K562 (cell line): ENCODE results near the gene SH3D19. TPM values are rescaled to one million over a fixed set of nuclear protein-coding genes. Genes with fewer than 3 reads are reported as not detected.
"Not testable (repeated sequence)": the region's sequence is repeated elsewhere in the genome, so short reads cannot be mapped to it uniquely, and the experiment has no call there.

Source experiments
- ATAC-seq: fragments of 200-7000 bp; cut with Tn5 transposase; 3 replicates; pipeline ENCODE4 v1.9.1; 2020; ENCODE audit warnings: moderate library complexity
- BruUV-seq: library from RNA; stranded (reverse); fragments of 400-500 nt; replicated peaks from 2 replicates; lab custom pipeline; 2021; lab: Mats Ljungman, UMichigan
- CTCF ChIA-PET: fragments of 300-600 bp; formaldehyde crosslinking; extraction: SDS; loops from one replicate; lab custom pipeline; 2021; ENCODE audit warnings: low intra/inter-chr PET ratio; lab: Yijun Ruan, JAX
- POLR2A ChIA-PET: fragments of 300-600, 350-650 bp; sonication (Branson Sonifier 250); formaldehyde crosslinking; extraction: SDS; loops from one replicate; lab custom pipeline; 2021; ENCODE audit warnings: antibody characterized with exemption, inconsistent platforms; lab: Yijun Ruan, JAX
- DNase-seq, 4 experiments: peaks; one replicate each; pipeline versions ENCODE4 v3.0.0 to v3.0.0-alpha.2; 2011 to 2018; ENCODE audit warnings: low spot score in 3 of 4, mixed read lengths in 3 of 4; ENCODE audit errors: extremely low read depth in 1 of 4
- FAIRE-seq: peaks from 2 replicates; lab custom pipeline; 2011; peaks lifted over from hg19 to GRCh38; lab: Jason Lieb, UNC
- H2AFZ ChIP-seq: 2 replicates; pipeline ENCODE4 v1.6.0; 2011; ENCODE audit warnings: low read depth, low read length, control low read depth, inconsistent platforms
- H3K27ac ChIP-seq: fragments of 200-600 bp; 3 replicates; pipeline ENCODE4 v1.8.0; 2011; ENCODE audit warnings: low read depth, mild to moderate bottlenecking, control low read depth, inconsistent platforms, low read length, moderate library complexity, mixed read lengths; ENCODE audit errors: extremely low read depth
- H3K27me3 ChIP-seq, 2 experiments: fragments of 300-600 bp in 1 of 2; 2 replicates in 1 of 2; 3 replicates in 1 of 2; pipeline versions ENCODE4 v1.6.0 to v1.8.0; 2011; ENCODE audit warnings: inconsistent platforms in 2 of 2, low read length in 2 of 2, mild to moderate bottlenecking in 1 of 2, mixed read lengths in 1 of 2, moderate library complexity in 1 of 2; ENCODE audit not compliant: control insufficient read depth in 2 of 2, insufficient read depth in 2 of 2
- H3K36me3 ChIP-seq: fragments of 300-600 bp; 3 replicates; pipeline ENCODE4 v1.8.0; 2011; ENCODE audit warnings: mild to moderate bottlenecking, low read length, inconsistent platforms; ENCODE audit not compliant: control insufficient read depth, insufficient read depth
- H3K4me1 ChIP-seq, 2 experiments: fragments of 200-600 bp in 1 of 2; replicated peaks in 1 of 2; 2 replicates in 1 of 2; 3 replicates in 1 of 2; pipeline versions ENCODE4 v1.5.1 to v1.8.0; 2011; ENCODE audit warnings: inconsistent platforms in 2 of 2, low read length in 2 of 2, mild to moderate bottlenecking in 1 of 2, mixed read lengths in 1 of 2, moderate library complexity in 1 of 2; ENCODE audit not compliant: control insufficient read depth in 2 of 2, insufficient read depth in 2 of 2
- H3K4me2 ChIP-seq: 2 replicates; pipeline ENCODE4 v1.6.1; 2011; ENCODE audit warnings: low read length, control low read depth, inconsistent platforms, mixed read lengths; ENCODE audit not compliant: insufficient read depth
- H3K4me3 ChIP-seq: fragments of 200-600 bp; sonication (generic), shearing (Covaris generic); 2 replicates; pipeline ENCODE4 v1.5.1; 2016; ENCODE audit warnings: control low read depth, inconsistent platforms
- H3K79me2 ChIP-seq: fragments of 200-600 bp; 3 replicates; pipeline ENCODE4 v1.8.0; 2011; ENCODE audit warnings: low read length, inconsistent platforms; ENCODE audit not compliant: control insufficient read depth, insufficient read depth
- H3K9ac ChIP-seq, 2 experiments: 2 replicates each; pipeline versions ENCODE4 v1.6.0 to v1.6.1; 2011; ENCODE audit warnings: low read depth in 2 of 2, low read length in 2 of 2, control low read depth in 1 of 2, inconsistent platforms in 1 of 2, mild to moderate bottlenecking in 1 of 2, mixed read lengths in 1 of 2; ENCODE audit not compliant: insufficient read depth in 1 of 2
- H3K9me1 ChIP-seq: one replicate; pipeline ENCODE4 v1.6.0; 2011; ENCODE audit warnings: inconsistent platforms, mild to moderate bottlenecking, low read length, moderate library complexity; ENCODE audit not compliant: control insufficient read depth, insufficient read depth
- H3K9me3 ChIP-seq: replicated peaks from 2 replicates; pipeline ENCODE4 v1.5.1; 2011; ENCODE audit warnings: low read depth, low read length, inconsistent platforms; ENCODE audit not compliant: control insufficient read depth, insufficient read depth
- H4K20me1 ChIP-seq: replicated peaks from 2 replicates; pipeline ENCODE4 v1.6.1; 2011; ENCODE audit warnings: low read length, inconsistent platforms, mixed read lengths; ENCODE audit not compliant: control insufficient read depth, insufficient read depth
- ILK ChIP-seq: fragments of 450-650 bp; IDR thresholded peaks from 2 replicates; pipeline ENCODE4 v1.6.1; 2016; ENCODE audit warnings: missing genetic modification characterization, low read depth, mild to moderate bottlenecking, missing compliant biosample characterization, moderate library complexity, borderline replicate concordance
- KAT2B ChIP-seq: IDR thresholded peaks from one replicate; pipeline ENCODE4 v1.6.1; 2012; ENCODE audit warnings: low read depth, mild to moderate bottlenecking, control low read depth, inconsistent platforms, low read length, moderate library complexity
- MIER1 ChIP-seq: fragments of 450-650 bp; IDR thresholded peaks from 2 replicates; pipeline ENCODE4 v1.6.1; 2016; ENCODE audit warnings: antibody characterized with exemption, mild to moderate bottlenecking, low read depth
- WGBS: fragments of 100-300 bp; shearing (Covaris generic); methylation state at CpG from one replicate; pipeline ENCODE4 v1.1.6; 2016; ENCODE audit warnings: low coverage, mixed read lengths; ENCODE audit not compliant: insufficient coverage; ENCODE audit errors: missing lambda C conversion rate; 5-methylcytosine and 5-hydroxymethylcytosine counted together
- in situ Hi-C: fragments of 300-500 bp; cut with MboI; formaldehyde crosslinking; loops from 4 replicates; pipeline ENCODE4 v1.15.0; 2018; ENCODE audit warnings: inconsistent platforms, mixed read lengths
- intact Hi-C: fragments of 100-400 bp; cut with micrococcal nuclease; formaldehyde crosslinking; loops from 2 replicates; pipeline ENCODE4 v1.14.2; 2022
- polyA plus RNA-seq, 8 experiments: library from polyadenylated mRNA; depleted of rRNA in 4 of 8; stranded (reverse) in 5 of 8; unstranded in 3 of 8; fragments of >200 nt; fragmentation: Nextera tagmentation in 2 of 8; fragmentation: Illumina TruSeq in 1 of 8; extraction: Ambion mirVana in 2 of 8; extraction: Trizol in 1 of 8; gene quantifications; 2 replicates each; pipeline versions ENCODE4 v1.2.1 to v1.2.3, GENCODE V29; 2011 to 2014; ENCODE audit warnings: inconsistent platforms in 1 of 8, missing spikeins in 1 of 8
- total RNA-seq, 7 experiments: library from RNA; depleted of rRNA in 6 of 7; stranded (reverse); fragments of >200 nt in 6 of 7; fragmentation: Illumina TruSeq in 2 of 7; extraction: Trizol in 2 of 7; gene quantifications; 2 replicates each; pipeline versions ENCODE4 v1.2.1 to v1.2.3, GENCODE V29; 2011 to 2021; ENCODE audit warnings: low replicate concordance in 1 of 7

Gene SH3D19
- total and polyA plus RNA-seq, 9 of the 15 experiments (the other 6 are each of a cell fraction or from before 2014, with no cell fraction given), result 0.42 to 2.2 (median 1.1) TPM; not detected in 6

- BruUV-seq, result no TSS peak
- Histone ChIP-seq H3K4me2 (no peak overlapping the region), H3K9me1 (no peaks in the 10 kb centered on the region), H3K36me3 (no peaks in the 10 kb centered on the region), H2AFZ (no peak overlapping the region), H3K4me3 (no peak overlapping the region), H3K27ac (no peak overlapping the region), H4K20me1 (no peaks in the 10 kb centered on the region; the same call in 1 of the 2 replicates), H3K9me3 (no peaks in the 10 kb centered on the region), H3K9ac (no peak overlapping the region), H3K4me1 (no peaks in the 10 kb centered on the region), H3K79me2 (no peaks in the 10 kb centered on the region), H3K27me3 (peaks cover 6 to 24% of the 10 kb centered on the region in 2 experiments; a peak in 3 of 5 replicates)
- in situ Hi-C loops, result no loop called here
- WGBS, result 4% methylated on average over 2 of the region's 2 CpGs
- ChIA-PET POLR2A (no interaction called here), CTCF (no interaction called here)
- no peak for TF ChIP-seq MIER1
- TF ChIP-seq KAT2B, result no peak
- TF ChIP-seq ILK (tag), result no peak
- DNase-seq, result no peak
- intact Hi-C loops, result no loop called here
- ATAC-seq, result no peak
- no peak for FAIRE-seq
Measured at GRCh38 chr4:151256134-151256533, 69.3 kb downstream of the SH3D19 start.

- POLR2A ChIA-PET, BruUV-seq, H3K4me1 ChIP-seq, FAIRE-seq, ATAC-seq, H3K9me1 ChIP-seq, CTCF ChIA-PET, DNase-seq, H3K4me2 ChIP-seq, H3K27ac ChIP-seq, H3K36me3 ChIP-seq, H3K4me3 ChIP-seq, H3K9me3 ChIP-seq, in situ Hi-C loops, H2AFZ ChIP-seq, H4K20me1 ChIP-seq, H3K9ac ChIP-seq, H3K79me2 ChIP-seq, intact Hi-C loops: not testable (repeated sequence)
- H3K27me3 ChIP-seq, result peaks cover 6 to 24% of the 10 kb centered on the region in 2 experiments; a peak in 3 of 5 replicates
- 3% methylated on average over 15 of the region's 17 CpGs for WGBS
Measured at GRCh38 chr4:151255680-151256079, 69.7 kb downstream of the SH3D19 start.

- ATAC-seq, H3K4me1 ChIP-seq, H3K9ac ChIP-seq, FAIRE-seq, H3K27ac ChIP-seq, POLR2A ChIA-PET, H2AFZ ChIP-seq, H3K9me1 ChIP-seq, in situ Hi-C loops, H4K20me1 ChIP-seq, H3K9me3 ChIP-seq, BruUV-seq, H3K4me2 ChIP-seq, intact Hi-C loops, CTCF ChIA-PET, H3K79me2 ChIP-seq, H3K36me3 ChIP-seq, H3K4me3 ChIP-seq, DNase-seq: not testable (repeated sequence)
- WGBS, result 0% methylated on average over 8 of the region's 28 CpGs
- peaks cover 6 to 24% of the 10 kb centered on the region in 2 experiments; a peak in 3 of 5 replicates for H3K27me3 ChIP-seq
Measured at GRCh38 chr4:151255226-151255625, 70.2 kb downstream of the SH3D19 start.
